AG04449 (cell line): Measurements from ENCODE around the gene PELI3.
"Not testable (repeated sequence)": the region's sequence is repeated elsewhere in the genome, so short reads cannot be mapped to it uniquely, and the experiment has no call there.

Experiments used
- CTCF ChIA-PET: fragments of 350-600 bp; formaldehyde crosslinking; extraction: SDS; loops from one replicate; lab custom pipeline; 2021; ENCODE audit warnings: antibody characterized with exemption; lab: Yijun Ruan, JAX
- POLR2A ChIA-PET: fragments of 400-600, 350-600 bp; formaldehyde crosslinking; extraction: SDS; loops from one replicate; lab custom pipeline; 2020; ENCODE audit warnings: antibody characterized with exemption, inconsistent platforms; lab: Yijun Ruan, JAX
- DNase-seq: peaks from one replicate; pipeline ENCODE4 v3.0.0-alpha.2; 2010; ENCODE audit warnings: low read depth, low spot score
- H3K4me3 ChIP-seq: 2 replicates; pipeline ENCODE4 v1.5.1; 2011; ENCODE audit warnings: low read depth, mild to moderate bottlenecking, control low read depth, low read length
- CTCF ChIP-seq: IDR thresholded peaks from one replicate; pipeline ENCODE4 v1.5.1; 2011; ENCODE audit warnings: mild to moderate bottlenecking, moderate library complexity, low read length, control low read depth, inconsistent platforms; ENCODE audit not compliant: insufficient read depth; ENCODE audit errors: missing control alignments

The PELI3 gene

GRCh38 chr11:66457826-66458225 lies 8.9 kb upstream of the PELI3 start:
- ChIA-PET CTCF (interaction anchor here (1.4 kb wide), 1 partner anchor 19 kb away, joined by 3 read pairs; the partner anchor contains the start of gene MRPL11), POLR2A (no interaction called here)
- H3K4me3 ChIP-seq: no peak overlapping the region
- no peak for TF ChIP-seq CTCF
- DNase-seq: no peak

- no peak for TF ChIP-seq CTCF
- POLR2A ChIA-PET: interaction anchor here (1.0 kb wide), 1 partner anchor 21 kb away, joined by 3 read pairs; the partner anchor contains the start of gene DPP3
- DNase-seq: no peak
- no peak overlapping the region for H3K4me3 ChIP-seq
- CTCF ChIA-PET: interaction anchor here (1.3 to 1.7 kb wide), 3 partner anchors 28 to 70 kb away, joined by 3 to 5 read pairs (median 3); no protein-coding TSS in a partner anchor
These were observed 7.4 kb upstream of the PELI3 start for GRCh38 chr11:66459138-66459778.

GRCh38 chr11:66462010-66462409 lies 4.7 kb upstream of the PELI3 start:
- no peak for TF ChIP-seq CTCF
- POLR2A ChIA-PET: no interaction called here
- DNase-seq: no peak
- no peak overlapping the region for H3K4me3 ChIP-seq
- CTCF ChIA-PET: interaction anchor here (0.7 to 1.4 kb wide), 6 partner anchors 23 to 216 kb away, joined by 3 to 7 read pairs (median 4); partner anchors contain the start of genes MRPL11 and RBM4B

GRCh38 chr11:66462911-66463310 lies 3.8 kb upstream of the PELI3 start:
- POLR2A ChIA-PET: no interaction called here
- no peak for TF ChIP-seq CTCF
- DNase-seq: no peak
- no peak overlapping the region for H3K4me3 ChIP-seq
- CTCF ChIA-PET: interaction anchor here (0.9 kb wide), 1 partner anchor 24 kb away, joined by 3 read pairs; the partner anchor contains the start of gene MRPL11

GRCh38 chr11:66464116-66464515 lies 2.6 kb upstream of the PELI3 start:
- POLR2A ChIA-PET, H3K4me3 ChIP-seq, DNase-seq: not testable (repeated sequence)
- CTCF ChIA-PET: interaction anchor here (1.2 to 1.4 kb wide), 2 partner anchors 25 to 214 kb away, joined by 3 read pairs; partner anchors contain the start of genes MRPL11 and RBM4B

GRCh38 chr11:66464916-66465315 lies 1.8 kb upstream of the PELI3 start:
- H3K4me3 ChIP-seq: no peak overlapping the region
- no peak for TF ChIP-seq CTCF
- ChIA-PET CTCF (interaction anchor here (0.7 to 2.3 kb wide), 5 partner anchors 9 to 213 kb away, joined by 3 to 8 read pairs (median 3); partner anchors contain the start of genes MRPL11 and RBM4B), POLR2A (no interaction called here)
- no peak for DNase-seq
